ENCODE data around the gene EP400. TPM values are rescaled to one million over a fixed set of nuclear protein-coding genes. Genes with fewer than 3 reads are reported as not detected.
A peak's percentile ranks its signal among the peaks of the same experiment; 100 is the strongest.

The EP400 gene
- total and polyA plus RNA-seq, 9 of the 15 experiments (the other 6 are each of a cell fraction or from before 2014, with no cell fraction given) = 4.5 to 58.0 (median 7.0) TPM

GRCh38 chr12:131902332-131903241, 47.2 kb upstream of the EP400 start:
- no peaks in the 10 kb centered on the region; the same call in 2 of the 3 replicates for H3K79me2 ChIP-seq (ENCODE audit: control insufficient read depth, insufficient read depth, low read length)
- TF ChIP-seq MXD1 (CRISPR knock-in tag; IDR thresholded peaks at IDR 0.05; ENCODE audit: borderline replicate concordance, poor library complexity, severe bottlenecking) = no peak
- TF ChIP-seq PATZ1 (CRISPR knock-in tag; IDR thresholded peaks at IDR 0.05; ENCODE audit: borderline replicate concordance) = no peak
- TF ChIP-seq SAFB (IDR thresholded peaks at IDR 0.05; ENCODE audit: borderline replicate concordance, low read depth, low read length) = no peak
- TF ChIP-seq CSDE1 (IDR thresholded peaks at IDR 0.05) = no peak
- TF ChIP-seq ZFP30 (CRISPR knock-in tag; IDR thresholded peaks at IDR 0.05; ENCODE audit: borderline replicate concordance) = no peak
- no peak for TF ChIP-seq ELF4 (CRISPR knock-in tag; IDR thresholded peaks at IDR 0.05)
- TF ChIP-seq ZKSCAN8 (CRISPR knock-in tag; IDR thresholded peaks at IDR 0.05) = no peak
- no peak for TF ChIP-seq ZNF449 (CRISPR knock-in tag; IDR thresholded peaks at IDR 0.05)
- no peak for TF ChIP-seq ZNF830 (CRISPR knock-in tag; IDR thresholded peaks at IDR 0.05)

More at GRCh38 chr12:131902332-131903241, 47.2 kb upstream of the EP400 start:
- DNase-seq (ENCODE audit: extremely low read depth in 1 of 4, low spot score in 3 of 4) (no peak), FAIRE-seq (no peak), ATAC-seq (peak; percentile 6; the same call in 2 of the 3 replicates)
- ChIA-PET CTCF (ENCODE audit: low intra/inter-chr PET ratio) (no interaction called here), POLR2A (interaction anchor here (0.6 to 1.4 kb wide), 4 partner anchors 9 to 34 kb away, joined by 3 to 4 read pairs (median 4); no protein-coding TSS in a partner anchor)
- Histone ChIP-seq H3K27ac (ENCODE audit: extremely low read depth, low read depth, low read length) (no peak overlapping the region), H3K9ac (ENCODE audit: insufficient read depth in 1 of 2, low read depth in 2 of 2, low read length in 2 of 2) (peak overlapping the region in 1 of 2 experiments; percentile 58; a peak in 2 of 4 replicates), H3K9me1 (ENCODE audit: control insufficient read depth, insufficient read depth, low read length) (no peaks in the 10 kb centered on the region), H3K9me3 (replicated peaks; ENCODE audit: control insufficient read depth, insufficient read depth, low read depth, low read length) (no peaks in the 10 kb centered on the region), H4K20me1 (replicated peaks; ENCODE audit: control insufficient read depth, insufficient read depth, low read length) (peaks cover 21% of the 10 kb centered on the region; the same call in 1 of the 2 replicates), H3K4me3 (no peak overlapping the region), H3K4me1 (replicated peaks in 1 of 2; ENCODE audit: control insufficient read depth in 2 of 2, insufficient read depth in 2 of 2, low read length in 2 of 2) (peaks cover 0 to 43% of the 10 kb centered on the region in 2 experiments; a peak in 2 of 5 replicates), H3K4me2 (ENCODE audit: insufficient read depth, low read length) (no peak overlapping the region), H3K27me3 (ENCODE audit: control insufficient read depth in 2 of 2, insufficient read depth in 2 of 2, low read length in 2 of 2) (no peaks in the 10 kb centered on the region), H2AFZ (ENCODE audit: low read depth, low read length) (no peak overlapping the region), H3K36me3 (ENCODE audit: control insufficient read depth, insufficient read depth, low read length) (no peaks in the 10 kb centered on the region)
- WGBS (ENCODE audit: insufficient coverage, low coverage, missing lambda C conversion rate) = 61% methylated on average over 21 of the region's 25 CpGs
- intact Hi-C loops (cut with micrococcal nuclease) (no loop called here), in situ Hi-C loops (cut with MboI) (no loop called here)
- no TSS peak for BruUV-seq (replicated peaks)
